Stimulated activated memory B cell treated with anti-CD40 and anti-IgM and Interleukin-4, amounts not matched to agents 10 μg/mL and 1 μg/mL and 100 μg/mL, for 72 hours (primary cell): ENCODE data around the gene FPR2.
A peak's percentile ranks its signal among the peaks of the same experiment; 100 is the strongest.
"Not testable (repeated sequence)": the region's sequence is repeated elsewhere in the genome, so short reads cannot be mapped to it uniquely, and the experiment has no call there.

Source experiments
- ATAC-seq: fragments of 150-1000 bp; cut with Tn5 transposase; 2 replicates; pipeline ENCODE4 v1.10.0; 2021
- H3K27ac Mint-ChIP-seq: one replicate; pipeline ENCODE4 v1.8.0; 2022; ENCODE audit warnings: mild to moderate bottlenecking, mixed read lengths
- H3K27me3 Mint-ChIP-seq: one replicate; pipeline ENCODE4 v1.8.0; 2022; ENCODE audit warnings: mixed read lengths
- H3K36me3 Mint-ChIP-seq: one replicate; pipeline ENCODE4 v1.8.0; 2022; ENCODE audit warnings: mixed read lengths
- H3K4me1 Mint-ChIP-seq: one replicate; pipeline ENCODE4 v1.8.0; 2022; ENCODE audit warnings: mixed read lengths
- H3K4me3 Mint-ChIP-seq: one replicate; pipeline ENCODE4 v1.8.0; 2022; ENCODE audit warnings: mild to moderate bottlenecking, moderate library complexity, mixed read lengths
- H3K9me3 Mint-ChIP-seq: one replicate; pipeline ENCODE4 v1.8.0; 2022; ENCODE audit warnings: mixed read lengths

FPR2 gene

GRCh38 chr19:51733742-51734522 is 27.0 kb upstream of the FPR2 start:
- no peaks in the 10 kb centered on the region for H3K36me3 Mint-ChIP-seq

DNA sequence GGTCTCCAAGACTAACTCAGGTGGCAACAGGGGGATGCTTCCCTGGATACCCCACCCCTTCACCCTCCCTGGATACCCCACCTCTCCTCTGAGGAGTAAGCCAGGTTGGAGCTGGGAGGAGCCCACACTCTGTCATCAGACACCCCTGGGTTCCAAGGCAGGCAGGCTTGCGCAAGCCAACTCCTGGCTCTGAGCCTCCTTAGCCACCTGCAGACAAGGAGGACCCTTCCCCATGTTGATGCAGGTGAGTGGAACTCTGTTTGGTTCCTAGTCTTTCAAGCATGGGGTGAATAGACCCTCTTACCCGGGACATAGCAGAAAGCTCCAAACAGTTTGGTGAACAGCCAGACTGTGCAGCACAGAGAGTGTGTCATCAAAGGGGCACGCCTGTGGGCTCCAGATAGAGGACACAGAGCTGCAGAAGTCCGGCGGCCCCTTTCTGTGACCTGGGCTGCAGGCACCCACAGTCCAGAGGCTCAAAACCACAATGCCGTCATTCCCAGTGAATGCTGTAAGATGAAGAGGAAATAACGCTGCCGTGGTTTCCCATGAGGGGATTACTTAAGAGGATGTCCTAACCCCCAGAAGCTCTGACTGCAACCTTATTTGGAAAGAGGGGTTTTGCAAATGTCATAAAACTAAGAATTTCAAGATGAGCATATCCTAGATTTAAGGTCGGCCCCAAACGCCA is 25.1 kb upstream of the FPR2 start:
- ATAC-seq, result peak; percentile 31
- Mint-ChIP-seq H3K36me3 (no peaks in the 10 kb centered on the region), H3K27me3 (peaks cover 34% of the 10 kb centered on the region), H3K4me1 (no peaks in the 10 kb centered on the region), H3K27ac (no peak overlapping the region), H3K4me3 (no peak overlapping the region), H3K9me3 (peaks cover 4% of the 10 kb centered on the region)

More at GRCh38 chr19:51733742-51734522, 27.0 kb upstream of the FPR2 start:
- no peaks in the 10 kb centered on the region for H3K4me1 Mint-ChIP-seq
- no peak overlapping the region for H3K27ac Mint-ChIP-seq
- H3K4me3 Mint-ChIP-seq, result no peak overlapping the region
- ATAC-seq, result no peak
- peaks cover 14% of the 10 kb centered on the region for H3K9me3 Mint-ChIP-seq
- H3K27me3 Mint-ChIP-seq, result peaks cover 41% of the 10 kb centered on the region

DNA sequence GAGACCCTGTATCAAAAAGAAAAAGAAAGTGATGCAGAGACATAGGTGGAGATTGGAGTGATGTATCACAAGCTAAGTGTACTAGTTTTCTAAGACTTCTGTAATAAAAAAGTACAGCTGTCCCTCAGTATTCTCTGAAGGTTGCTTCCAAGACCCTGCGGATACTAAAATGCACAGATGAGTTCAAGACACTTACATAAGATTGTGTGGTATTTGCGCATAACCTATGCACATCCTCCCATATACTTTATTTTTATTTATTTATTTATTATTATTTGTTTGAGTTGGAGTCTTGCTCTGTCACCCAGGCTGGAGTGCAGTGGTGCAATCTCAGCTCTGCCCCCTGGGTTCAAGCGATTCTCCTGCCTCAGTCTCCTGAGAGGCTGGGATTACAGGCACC is 23.6 kb upstream of the FPR2 start:
- H3K36me3 Mint-ChIP-seq, result no peaks in the 10 kb centered on the region
- peaks cover 27% of the 10 kb centered on the region for H3K27me3 Mint-ChIP-seq
- no peak overlapping the region for H3K27ac Mint-ChIP-seq
- H3K4me3 Mint-ChIP-seq, result no peak overlapping the region
- ATAC-seq, result no peak
- H3K9me3 Mint-ChIP-seq, result no peaks in the 10 kb centered on the region
- no peaks in the 10 kb centered on the region for H3K4me1 Mint-ChIP-seq

- Mint-ChIP-seq H3K4me1 (no peaks in the 10 kb centered on the region), H3K27ac (no peak overlapping the region), H3K4me3 (no peak overlapping the region), H3K36me3 (no peaks in the 10 kb centered on the region), H3K27me3 (peaks cover 32% of the 10 kb centered on the region), H3K9me3 (no peaks in the 10 kb centered on the region)
- no peak for ATAC-seq
Observed at GRCh38 chr19:51737924-51738323, 23.1 kb upstream of the FPR2 start.

DNA sequence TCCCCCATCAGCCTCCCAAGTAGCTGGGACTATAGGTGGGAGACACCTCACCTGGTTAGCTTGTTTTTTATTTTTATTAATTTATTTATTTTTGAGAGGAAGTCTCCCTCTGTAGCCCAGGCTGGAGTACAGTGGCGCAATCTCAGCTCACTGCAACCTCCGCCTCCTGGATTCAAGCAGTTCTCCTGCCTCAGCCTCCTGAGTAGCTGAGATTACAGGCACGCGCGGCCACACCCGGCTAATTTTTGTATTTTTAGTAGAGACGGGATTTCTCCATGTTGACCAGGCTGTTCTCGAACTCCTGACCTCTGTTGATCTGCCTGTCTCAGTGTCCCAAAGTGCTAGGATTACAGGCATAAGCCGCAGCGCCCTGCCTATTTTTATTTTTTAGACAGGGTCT is 22.5 kb upstream of the FPR2 start:
- H3K4me1 Mint-ChIP-seq, ATAC-seq, H3K27ac Mint-ChIP-seq, H3K36me3 Mint-ChIP-seq, H3K4me3 Mint-ChIP-seq, H3K9me3 Mint-ChIP-seq: not testable (repeated sequence)
- peaks cover 38% of the 10 kb centered on the region for H3K27me3 Mint-ChIP-seq

DNA sequence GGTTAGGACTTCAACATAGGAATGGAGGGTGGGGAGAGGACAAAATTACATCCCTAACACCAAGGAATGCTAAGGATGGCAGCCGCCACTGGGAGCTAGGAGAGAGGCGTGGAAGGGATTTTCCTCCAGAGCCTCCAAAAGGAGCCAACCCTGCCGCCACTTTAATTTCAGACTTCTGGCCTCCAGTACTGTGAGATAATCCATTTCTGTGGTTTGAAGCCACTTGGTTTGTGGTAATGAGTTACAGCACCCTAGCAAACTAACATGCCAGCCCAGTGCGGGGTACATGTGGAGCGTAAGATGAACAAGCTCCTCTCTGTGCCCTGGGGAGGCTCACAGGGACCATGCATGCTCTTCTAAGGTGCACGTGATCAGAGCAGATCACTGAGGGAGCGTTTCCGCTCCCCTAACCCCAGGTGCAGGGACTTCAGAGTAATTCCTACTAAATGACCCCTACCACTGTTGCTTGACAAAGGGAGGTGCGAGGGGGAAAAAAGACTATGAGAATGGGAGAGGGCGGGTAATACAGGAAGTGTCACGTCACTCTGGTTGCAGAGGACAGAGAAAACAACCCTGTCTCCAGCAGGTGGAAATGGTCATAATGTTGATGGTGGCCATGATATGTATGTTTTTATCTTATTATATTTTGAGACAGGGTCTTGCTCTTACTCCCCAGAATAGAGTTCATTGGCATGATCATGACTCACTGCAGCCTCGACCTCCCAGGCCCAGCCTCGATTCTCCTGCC is 21.3 kb upstream of the FPR2 start:
- no peaks in the 10 kb centered on the region for H3K36me3 Mint-ChIP-seq
- no peak overlapping the region for H3K27ac Mint-ChIP-seq
- H3K4me3 Mint-ChIP-seq, result no peak overlapping the region
- no peaks in the 10 kb centered on the region for H3K9me3 Mint-ChIP-seq
- H3K4me1 Mint-ChIP-seq, result no peaks in the 10 kb centered on the region
- peaks cover 38% of the 10 kb centered on the region for H3K27me3 Mint-ChIP-seq
- ATAC-seq, result no peak

DNA sequence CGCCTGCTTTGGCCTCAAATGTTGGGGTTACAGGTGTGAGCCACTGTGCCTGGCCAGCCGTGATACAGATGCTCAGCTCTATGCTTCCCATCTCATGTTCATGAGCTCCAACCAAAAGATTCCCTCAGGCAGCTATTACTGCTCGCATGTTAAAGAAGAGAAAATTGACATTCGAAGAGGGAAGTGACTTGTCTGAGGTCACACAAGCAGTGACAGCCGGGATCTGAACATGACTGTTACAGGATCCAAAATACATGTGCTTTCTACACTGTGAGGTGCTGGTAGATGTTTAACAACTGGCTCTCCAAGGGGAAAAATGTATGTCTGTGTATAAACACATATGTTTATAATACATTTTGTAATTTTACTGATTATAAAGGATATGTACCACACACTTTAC is 20.6 kb upstream of the FPR2 start:
- Mint-ChIP-seq H3K9me3 (no peaks in the 10 kb centered on the region), H3K36me3 (no peaks in the 10 kb centered on the region), H3K27ac (no peak overlapping the region), H3K27me3 (peaks cover 33% of the 10 kb centered on the region), H3K4me1 (no peaks in the 10 kb centered on the region), H3K4me3 (no peak overlapping the region)
- ATAC-seq, result no peak

GRCh38 chr19:51742789-51743188 is 18.2 kb upstream of the FPR2 start:
- Mint-ChIP-seq H3K27me3 (peaks cover 13% of the 10 kb centered on the region), H3K27ac (no peak overlapping the region), H3K36me3 (no peaks in the 10 kb centered on the region), H3K4me3 (no peak overlapping the region), H3K4me1 (no peaks in the 10 kb centered on the region), H3K9me3 (peaks cover 2% of the 10 kb centered on the region)
- no peak for ATAC-seq

DNA sequence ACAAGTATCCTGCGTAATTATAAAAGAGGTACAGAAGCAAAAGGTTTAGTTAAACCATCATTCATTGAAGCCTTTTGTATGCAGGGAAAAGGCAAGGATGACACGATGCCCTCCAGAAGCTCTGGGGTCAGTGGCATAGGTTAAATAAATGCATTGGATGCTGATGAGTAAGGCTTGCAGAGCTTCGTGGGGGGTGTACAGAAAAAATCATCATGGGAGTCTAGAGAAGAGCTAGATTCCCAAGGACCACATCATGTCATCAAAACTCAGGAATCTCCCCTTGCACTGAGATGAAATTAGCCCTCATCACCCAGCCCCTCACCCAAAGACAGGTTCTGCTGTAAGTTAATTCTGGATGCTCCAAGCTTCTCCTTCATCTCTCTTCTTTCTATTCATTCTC is 17.6 kb upstream of the FPR2 start:
- no peaks in the 10 kb centered on the region for H3K4me1 Mint-ChIP-seq
- peaks cover 5% of the 10 kb centered on the region for H3K9me3 Mint-ChIP-seq
- no peaks in the 10 kb centered on the region for H3K36me3 Mint-ChIP-seq
- H3K27me3 Mint-ChIP-seq, result peaks cover 13% of the 10 kb centered on the region
- no peak overlapping the region for H3K4me3 Mint-ChIP-seq
- H3K27ac Mint-ChIP-seq, result no peak overlapping the region
- ATAC-seq, result no peak

GRCh38 chr19:51746731-51747130 is 14.2 kb upstream of the FPR2 start:
- no peak for ATAC-seq
- peaks cover 10% of the 10 kb centered on the region for H3K4me1 Mint-ChIP-seq
- H3K9me3 Mint-ChIP-seq, result peaks cover 12% of the 10 kb centered on the region
- no peak overlapping the region for H3K4me3 Mint-ChIP-seq
- H3K36me3 Mint-ChIP-seq, result no peaks in the 10 kb centered on the region
- peaks cover 13% of the 10 kb centered on the region for H3K27me3 Mint-ChIP-seq
- no peak overlapping the region for H3K27ac Mint-ChIP-seq

- Mint-ChIP-seq H3K4me3 (no peak overlapping the region), H3K27me3 (no peaks in the 10 kb centered on the region), H3K36me3 (no peaks in the 10 kb centered on the region), H3K9me3 (peaks cover 17% of the 10 kb centered on the region), H3K4me1 (peaks cover 15% of the 10 kb centered on the region), H3K27ac (no peak overlapping the region)
- no peak for ATAC-seq
Observed at GRCh38 chr19:51749979-51750378, 11.0 kb upstream of the FPR2 start.

DNA sequence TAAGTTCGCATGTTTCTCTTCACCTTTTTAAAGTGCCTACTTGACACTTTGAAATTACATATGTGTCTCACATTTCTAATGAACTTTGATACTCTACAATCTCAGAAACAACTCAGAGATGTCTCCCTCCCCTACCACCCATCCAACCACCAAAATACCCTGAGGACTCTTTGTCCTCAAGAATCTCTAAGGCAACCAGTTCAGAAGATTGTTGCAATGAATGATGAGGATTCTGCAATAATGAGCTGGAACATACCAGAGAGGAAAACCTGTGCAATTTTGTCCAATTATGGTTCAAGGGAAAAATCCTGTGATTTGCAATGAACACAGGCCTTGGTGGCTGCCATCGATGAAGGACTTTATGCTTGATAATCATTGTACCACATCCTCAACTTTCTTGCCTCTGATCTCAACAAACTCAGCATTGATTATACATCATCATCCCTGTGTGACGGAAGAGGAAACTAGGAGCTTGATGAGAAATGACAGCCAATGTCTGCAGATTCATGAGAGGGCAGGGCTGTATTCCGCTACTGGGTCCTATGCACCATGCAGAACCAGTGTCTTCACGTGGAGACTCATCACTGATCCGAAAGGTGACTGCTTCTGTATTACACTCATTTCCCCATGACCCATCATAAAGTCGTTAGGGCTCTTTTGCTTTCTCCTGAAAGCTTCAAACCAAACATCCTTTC is 10.4 kb upstream of the FPR2 start:
- Mint-ChIP-seq H3K9me3 (peaks cover 18% of the 10 kb centered on the region), H3K27ac (no peak overlapping the region), H3K4me1 (peaks cover 15% of the 10 kb centered on the region), H3K27me3 (peaks cover 3% of the 10 kb centered on the region), H3K4me3 (no peak overlapping the region), H3K36me3 (no peaks in the 10 kb centered on the region)
- no peak for ATAC-seq

GRCh38 chr19:51751655-51752054 is 9.3 kb upstream of the FPR2 start, which contains the start of gene FPR1:
FPR1 (minus strand) TSS chr19:51751878; CDS start chr19:51746994, 4,884 bp downstream.
- peaks cover 15% of the 10 kb centered on the region for H3K4me1 Mint-ChIP-seq
- H3K4me3 Mint-ChIP-seq, result no peak within 1 kb of the TSS
- peak; percentile 81 for ATAC-seq
- H3K27ac Mint-ChIP-seq, result peak within 1 kb of the TSS; percentile 35
- H3K36me3 Mint-ChIP-seq, result no peaks in the 10 kb centered on the region
- H3K27me3 Mint-ChIP-seq, result peaks cover 9% of the 10 kb centered on the region
- H3K9me3 Mint-ChIP-seq, result peaks cover 20% of the 10 kb centered on the region

GRCh38 chr19:51754109-51754508 is 6.9 kb upstream of the FPR2 start:
- no peak overlapping the region for H3K4me3 Mint-ChIP-seq
- peaks cover 15% of the 10 kb centered on the region for H3K4me1 Mint-ChIP-seq
- H3K27me3 Mint-ChIP-seq, result peaks cover 9% of the 10 kb centered on the region
- H3K9me3 Mint-ChIP-seq, result peaks cover 17% of the 10 kb centered on the region
- no peak for ATAC-seq
- no peaks in the 10 kb centered on the region for H3K36me3 Mint-ChIP-seq
- no peak overlapping the region for H3K27ac Mint-ChIP-seq

GRCh38 chr19:51754770-51755169 is 6.2 kb upstream of the FPR2 start:
- Mint-ChIP-seq H3K36me3 (no peaks in the 10 kb centered on the region), H3K27me3 (peaks cover 9% of the 10 kb centered on the region), H3K9me3 (peaks cover 14% of the 10 kb centered on the region), H3K4me1 (peaks cover 15% of the 10 kb centered on the region), H3K4me3 (no peak overlapping the region), H3K27ac (no peak overlapping the region)
- ATAC-seq, result no peak
